Activated B cell treated with CpG ODN at 0.5 μM for 24 hours (primary cell): ENCODE measurements around the gene INPP5A. TPM values are rescaled to one million over a fixed set of nuclear protein-coding genes. Genes with fewer than 3 reads are reported as not detected.

Experiments
- ATAC-seq: fragments of 200-7000 bp; cut with Tn5 transposase; one replicate; pipeline ENCODE4 v1.10.0; 2021; ENCODE audit warnings: low read depth, mild to moderate bottlenecking, moderate library complexity
- CTCF ChIA-PET: fragments of 350-600 bp; sonication (Branson Sonifier 250); formaldehyde crosslinking; loops from one replicate; lab custom pipeline; 2021; ENCODE audit warnings: antibody characterized with exemption; lab: Charles Lee
- POLR2A ChIA-PET: fragments of 350-600 bp; sonication (Branson Sonifier 250); formaldehyde crosslinking; loops from one replicate; lab custom pipeline; 2021; ENCODE audit warnings: antibody characterized with exemption; lab: Charles Lee
- DNase-seq: peaks from one replicate; pipeline ENCODE4 v3.0.0; 2022
- H3K27ac Mint-ChIP-seq: one replicate; pipeline ENCODE4 v1.8.0; 2020; ENCODE audit warnings: mixed read lengths
- H3K27me3 Mint-ChIP-seq: one replicate; pipeline ENCODE4 v1.8.0; 2021; ENCODE audit warnings: mixed read lengths
- H3K36me3 Mint-ChIP-seq: one replicate; pipeline ENCODE4 v1.8.0; 2021; ENCODE audit warnings: low read depth, mixed read lengths
- H3K4me1 Mint-ChIP-seq: one replicate; pipeline ENCODE4 v1.8.0; 2021; ENCODE audit warnings: mixed read lengths
- H3K4me3 Mint-ChIP-seq: one replicate; pipeline ENCODE4 v1.8.0; 2020; ENCODE audit warnings: mild to moderate bottlenecking, mixed read lengths
- H3K9me3 Mint-ChIP-seq: one replicate; pipeline ENCODE4 v1.8.0; 2020; ENCODE audit warnings: mixed read lengths
- CTCF ChIP-seq: fragments of 200-600 bp; IDR thresholded peaks from one replicate; pipeline ENCODE4 v1.8.0; 2022; ENCODE audit warnings: antibody characterized with exemption, mild to moderate bottlenecking
- intact Hi-C: fragments of 100-400 bp; cut with micrococcal nuclease; formaldehyde crosslinking; loops from one replicate; pipeline ENCODE4 v1.15.1; 2024
- total RNA-seq: library from RNA; stranded (reverse); gene quantifications from 2 replicates; pipeline ENCODE4 v1.2.3, GENCODE V29; 2022

The INPP5A gene
- total RNA-seq, 1 donor from 2014 or later = 24.9 TPM

DNA sequence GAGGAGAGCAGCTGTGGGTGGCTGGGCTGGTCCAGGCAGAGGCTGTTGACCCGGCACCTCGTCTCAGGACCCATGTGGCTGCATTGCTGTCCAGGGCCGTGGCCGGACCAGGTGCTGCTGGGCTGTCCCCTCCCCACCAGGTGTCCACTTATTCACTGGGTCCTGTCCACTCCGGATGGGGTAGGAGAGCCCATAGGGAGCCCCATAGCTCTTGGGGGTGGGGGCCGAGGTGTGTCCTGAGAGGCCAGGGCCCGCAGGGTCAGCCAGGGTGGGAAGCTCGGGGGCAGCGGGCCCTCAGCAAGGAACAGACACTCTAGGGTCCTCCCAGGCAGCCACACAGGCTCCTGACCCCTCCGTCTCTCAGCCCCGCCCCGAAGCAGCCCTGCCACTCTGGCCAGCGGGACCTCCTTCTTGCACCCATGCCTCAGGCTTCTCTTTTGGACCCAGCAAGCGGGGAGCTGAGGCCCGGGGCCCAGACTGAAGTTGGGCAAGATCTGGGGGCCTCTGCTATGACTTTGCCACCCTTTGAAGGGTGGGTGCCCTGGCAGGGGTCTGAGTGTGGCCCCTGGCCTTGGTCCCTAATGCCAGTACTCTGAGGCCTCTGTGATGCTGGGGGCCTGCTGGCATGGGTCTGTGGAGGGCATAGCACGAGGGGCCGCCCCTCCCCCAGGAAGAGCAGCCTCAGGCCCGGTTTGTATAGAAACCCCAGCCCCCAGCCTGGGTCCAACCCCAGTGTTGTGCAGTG lies 162.0 kb downstream of the INPP5A start:
- ATAC-seq = no peak
- CTCF ChIA-PET = no interaction called here
- DNase-seq = no peak
- no peak overlapping the region for H3K4me3 Mint-ChIP-seq
- H3K9me3 Mint-ChIP-seq = peaks cover 7% of the 10 kb centered on the region
- no peak overlapping the region for H3K27ac Mint-ChIP-seq
- H3K4me1 Mint-ChIP-seq = no peaks in the 10 kb centered on the region
- no peaks in the 10 kb centered on the region for H3K27me3 Mint-ChIP-seq
- peaks cover 56% of the 10 kb centered on the region for H3K36me3 Mint-ChIP-seq
- TF ChIP-seq CTCF = no peak
- POLR2A ChIA-PET = no interaction called here
- intact Hi-C loops = no loop called here

GRCh38 chr10:132700156-132701098 lies 162.8 kb downstream of the INPP5A start:
- Mint-ChIP-seq H3K9me3 (peaks cover under 1% of the 10 kb centered on the region), H3K27ac (no peak overlapping the region), H3K27me3 (no peaks in the 10 kb centered on the region), H3K4me3 (no peak overlapping the region), H3K36me3 (peaks cover 57% of the 10 kb centered on the region), H3K4me1 (no peaks in the 10 kb centered on the region)
- ATAC-seq = no peak
- no peak for TF ChIP-seq CTCF
- intact Hi-C loops = no loop called here
- POLR2A ChIA-PET = no interaction called here
- CTCF ChIA-PET = no interaction called here
- no peak for DNase-seq

DNA sequence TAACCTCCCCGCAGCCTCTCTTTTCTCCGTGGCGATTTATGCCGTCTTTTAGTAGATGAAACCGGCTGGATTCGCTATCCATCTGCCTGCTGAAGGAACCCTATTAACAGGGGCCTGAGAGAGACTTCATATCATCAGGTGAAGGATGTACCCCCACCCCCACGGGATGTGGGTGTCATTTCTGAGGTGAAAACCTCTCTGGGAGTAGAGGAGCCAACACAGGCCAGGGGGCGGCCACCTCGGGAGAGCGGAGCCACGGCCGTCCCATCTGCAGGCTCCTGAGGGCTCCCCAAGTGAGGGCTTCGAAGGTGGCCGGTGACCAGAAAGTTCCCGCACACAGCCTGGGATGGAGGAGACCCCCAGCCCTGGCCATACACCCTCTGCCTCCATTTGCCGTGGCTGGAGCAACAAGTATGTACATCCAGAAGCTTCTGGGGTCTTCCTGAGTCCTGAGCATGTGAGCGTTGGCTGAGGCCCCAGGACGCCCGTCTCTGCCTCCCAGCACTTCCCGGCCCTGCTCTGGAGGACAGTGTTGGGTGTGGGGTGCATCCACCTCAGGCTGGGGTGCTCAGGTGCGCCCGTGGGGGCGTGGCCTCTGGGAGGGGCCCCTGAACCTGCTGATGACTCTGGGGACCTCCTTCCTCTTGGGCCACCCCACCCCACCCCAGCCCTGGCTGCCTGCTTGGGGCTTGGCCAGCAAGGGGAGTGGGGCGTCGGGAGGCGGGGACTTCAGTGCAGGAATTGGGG lies 163.7 kb downstream of the INPP5A start:
- no peak for TF ChIP-seq CTCF
- ATAC-seq = no peak
- ChIA-PET POLR2A (no interaction called here), CTCF (no interaction called here)
- intact Hi-C loops = no loop called here
- H3K27me3 Mint-ChIP-seq = no peaks in the 10 kb centered on the region
- no peak overlapping the region for H3K27ac Mint-ChIP-seq
- H3K9me3 Mint-ChIP-seq = peaks cover 9% of the 10 kb centered on the region
- no peak for DNase-seq
- H3K4me3 Mint-ChIP-seq = no peak overlapping the region
- peaks cover 59% of the 10 kb centered on the region for H3K36me3 Mint-ChIP-seq
- H3K4me1 Mint-ChIP-seq = no peaks in the 10 kb centered on the region

DNA sequence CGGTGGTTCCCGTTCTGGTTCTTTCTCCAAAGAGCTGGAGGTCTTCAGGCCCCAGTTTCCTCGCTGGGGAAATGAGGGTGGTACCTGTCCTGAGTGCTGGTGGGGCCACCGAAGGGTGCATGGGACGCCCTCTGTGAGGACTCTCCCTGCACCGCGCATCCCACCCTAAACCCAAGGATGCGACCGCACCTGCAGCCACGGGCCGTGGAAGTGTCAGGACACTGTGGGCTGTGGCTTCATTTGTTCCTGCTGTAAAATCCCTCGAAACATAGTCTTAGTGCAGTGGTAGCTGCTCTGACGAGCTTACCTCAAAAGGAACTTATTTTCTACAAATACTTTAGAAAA lies 164.2 kb downstream of the INPP5A start:
- CTCF ChIA-PET = no interaction called here
- no peaks in the 10 kb centered on the region for H3K4me1 Mint-ChIP-seq
- intact Hi-C loops = no loop called here
- no peaks in the 10 kb centered on the region for H3K27me3 Mint-ChIP-seq
- no peak overlapping the region for H3K4me3 Mint-ChIP-seq
- no peak overlapping the region for H3K27ac Mint-ChIP-seq
- ATAC-seq = no peak
- DNase-seq = no peak
- peaks cover 64% of the 10 kb centered on the region for H3K36me3 Mint-ChIP-seq
- H3K9me3 Mint-ChIP-seq = peaks cover 10% of the 10 kb centered on the region
- no peak for TF ChIP-seq CTCF
- POLR2A ChIA-PET = no interaction called here
